HG03066 (cell line): ENCODE measurements around the gene SNTA1.
"Not testable (repeated sequence)": the region's sequence is repeated elsewhere in the genome, so short reads cannot be mapped to it uniquely, and the experiment has no call there.

ENCODE experiments used
- ATAC-seq: cut with Tn5 transposase; IDR thresholded peaks from one replicate; pipeline ENCODE4 v1.9.1; 2021; ENCODE audit warnings: low read depth; ENCODE audit not compliant: unreplicated experiment

The SNTA1 gene

GRCh38 chr20:33400812-33401183, 42.8 kb downstream of the SNTA1 start:
- ATAC-seq, result no peak

GRCh38 chr20:33399924-33400323, 43.6 kb downstream of the SNTA1 start:
- no peak for ATAC-seq

- no peak for ATAC-seq
These were observed 48.8 kb downstream of the SNTA1 start for GRCh38 chr20:33394718-33395117.

GRCh38 chr20:33393609-33394008, 50.0 kb downstream of the SNTA1 start:
- no peak for ATAC-seq

GRCh38 chr20:33391722-33392415, 51.7 kb downstream of the SNTA1 start:
- no peak for ATAC-seq

GRCh38 chr20:33389326-33389725, 54.2 kb downstream of the SNTA1 start:
- ATAC-seq, result not testable (repeated sequence)

- ATAC-seq, result no peak
These were observed 55.3 kb downstream of the SNTA1 start for GRCh38 chr20:33388268-33388667.

GRCh38 chr20:33387177-33387576, 56.4 kb downstream of the SNTA1 start:
- ATAC-seq, result no peak

GRCh38 chr20:33386673-33387072, 56.9 kb downstream of the SNTA1 start:
- no peak for ATAC-seq

- ATAC-seq, result no peak
These were observed 66.2 kb downstream of the SNTA1 start for GRCh38 chr20:33377366-33377765.

GRCh38 chr20:33373735-33374605, 69.6 kb downstream of the SNTA1 start:
- ATAC-seq, result no peak

GRCh38 chr20:33372993-33373441, 70.5 kb downstream of the SNTA1 start:
- no peak for ATAC-seq

GRCh38 chr20:33370291-33370690, 73.3 kb downstream of the SNTA1 start:
- no peak for ATAC-seq

- no peak for ATAC-seq
These were observed 80.7 kb downstream of the SNTA1 start for GRCh38 chr20:33362898-33363297.

- ATAC-seq, result no peak
These were observed 83.9 kb downstream of the SNTA1 start for GRCh38 chr20:33359399-33360261.
